Measurements from ENCODE around the gene GNAO1. TPM values are rescaled to one million over a fixed set of nuclear protein-coding genes. Genes with fewer than 3 reads are reported as not detected.
A peak's percentile ranks its signal among the peaks of the same experiment; 100 is the strongest.

Gene GNAO1
- total and polyA plus RNA-seq, 2 of the 13 experiments (the other 11 are each of a cell fraction or from before 2014, with no cell fraction given), result not detected

- H3K4me3 ChIP-seq (replicated peaks in 1 of 3; ENCODE audit: insufficient read depth in 1 of 3, low read depth in 2 of 3, low read length in 3 of 3), result no peak overlapping the region
- no peak overlapping the region for H3K27ac ChIP-seq (ENCODE audit: extremely low read length, insufficient read depth, low read length)
- no peaks in the 10 kb centered on the region for H3K36me3 ChIP-seq (replicated peaks in 1 of 2; ENCODE audit: control insufficient read depth in 1 of 2, insufficient read depth in 2 of 2, low read length in 2 of 2)
- H2AFZ ChIP-seq (ENCODE audit: low read length), result no peak overlapping the region
- ATAC-seq, result no peak
- no peak overlapping the region for H3K4me2 ChIP-seq (ENCODE audit: low read depth, low read length)
- BruUV-seq (replicated peaks), result no TSS peak
- H3K79me2 ChIP-seq (ENCODE audit: insufficient read depth, low read length), result no peaks in the 10 kb centered on the region
- no peak overlapping the region for H3K9ac ChIP-seq (ENCODE audit: insufficient read depth, low read depth, low read length)
- no peaks in the 10 kb centered on the region for H4K20me1 ChIP-seq (ENCODE audit: insufficient read depth, low read length)
- peaks cover 0 to 5% of the 10 kb centered on the region in 2 experiments; a peak in 2 of 5 replicates for H3K27me3 ChIP-seq (ENCODE audit: control insufficient read depth in 1 of 2, insufficient read depth in 2 of 2, low read length in 2 of 2)
- CTCF ChIA-PET (ENCODE audit: low intra/inter-chr PET ratio, low total read pairs), result no interaction called here
- intact Hi-C loops (cut with micrococcal nuclease; ENCODE audit: unreplicated experiment), result no loop called here
- no peak for DNase-seq (ENCODE audit: low spot score)
- in situ Hi-C loops (cut with HindIII; ENCODE audit: extremely low pct_ligation_motif_present, low pct_unique_long_range_greater_than_20kb), result no loop called here
- POLR2A ChIA-PET, result interaction anchor here (0.7 kb wide), 1 partner anchor 94 kb away, joined by 3 read pairs; no protein-coding TSS in a partner anchor
- whole genome bisulfite sequencing (ENCODE audit: low lambda C conversion rate), result 0% methylated on average over 1 of the region's 1 CpG
- TF ChIP-seq CHCHD3 (CRISPR knock-in tag; IDR thresholded peaks at IDR 0.05) (no peak), AGO1 (IDR thresholded peaks at IDR 0.05; ENCODE audit: low read depth, low read length, poor library complexity, severe bottlenecking) (no peak), ZNF629 (CRISPR knock-in tag; conservative IDR thresholded peaks at IDR 0.05) (peak; percentile 79)
- H3K9me3 ChIP-seq (ENCODE audit: low read length), result no peaks in the 10 kb centered on the region
- H3K4me1 ChIP-seq (ENCODE audit: insufficient read depth, low read length), result no peaks in the 10 kb centered on the region
- no peak for FAIRE-seq
These were observed 15.7 kb downstream of the GNAO1 start for GRCh38 chr16:56206951-56207350.

DNA sequence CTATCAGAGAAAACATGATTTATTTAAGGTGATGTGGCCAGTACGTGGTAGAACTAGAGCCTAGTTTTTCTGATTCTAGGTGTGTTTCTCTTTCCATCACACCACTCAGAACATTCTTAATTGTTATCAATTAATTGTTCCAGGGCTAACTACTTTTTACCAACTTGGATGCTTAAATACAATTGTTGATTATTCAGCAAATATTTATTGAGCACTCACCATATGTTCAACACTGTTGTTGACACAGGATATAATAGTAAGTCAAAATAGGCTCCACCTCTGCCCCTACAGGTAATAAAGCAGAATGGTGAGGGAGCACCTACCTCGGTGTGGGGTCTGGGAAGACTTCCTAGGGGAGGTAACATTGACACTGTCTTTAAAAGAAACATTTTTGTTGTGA is 16.1 kb downstream of the GNAO1 start:
- no peaks in the 10 kb centered on the region for H3K4me1 ChIP-seq (ENCODE audit: insufficient read depth, low read length)
- no peak for FAIRE-seq
- H3K36me3 ChIP-seq (replicated peaks in 1 of 2; ENCODE audit: control insufficient read depth in 1 of 2, insufficient read depth in 2 of 2, low read length in 2 of 2), result no peaks in the 10 kb centered on the region
- H3K4me3 ChIP-seq (replicated peaks in 1 of 3; ENCODE audit: insufficient read depth in 1 of 3, low read depth in 2 of 3, low read length in 3 of 3), result no peak overlapping the region
- H3K27ac ChIP-seq (ENCODE audit: extremely low read length, insufficient read depth, low read length), result no peak overlapping the region
- intact Hi-C loops (cut with micrococcal nuclease; ENCODE audit: unreplicated experiment), result no loop called here
- 1% methylated on average over 2 of the region's 2 CpGs for WGBS (ENCODE audit: low lambda C conversion rate)
- CTCF ChIA-PET (ENCODE audit: low intra/inter-chr PET ratio, low total read pairs), result no interaction called here
- H4K20me1 ChIP-seq (ENCODE audit: insufficient read depth, low read length), result no peaks in the 10 kb centered on the region
- in situ Hi-C loops (cut with HindIII; ENCODE audit: extremely low pct_ligation_motif_present, low pct_unique_long_range_greater_than_20kb), result no loop called here
- no peak overlapping the region for H3K4me2 ChIP-seq (ENCODE audit: low read depth, low read length)
- no peak overlapping the region for H3K9ac ChIP-seq (ENCODE audit: insufficient read depth, low read depth, low read length)
- no peak for DNase-seq (ENCODE audit: low spot score)
- POLR2A ChIA-PET, result no interaction called here
- no peak overlapping the region for H2AFZ ChIP-seq (ENCODE audit: low read length)
- BruUV-seq (replicated peaks), result no TSS peak
- H3K9me3 ChIP-seq (ENCODE audit: low read length), result no peaks in the 10 kb centered on the region
- no peak for ATAC-seq
- peaks cover 0 to 8% of the 10 kb centered on the region in 2 experiments; a peak in 2 of 5 replicates for H3K27me3 ChIP-seq (ENCODE audit: control insufficient read depth in 1 of 2, insufficient read depth in 2 of 2, low read length in 2 of 2)
- no peaks in the 10 kb centered on the region for H3K79me2 ChIP-seq (ENCODE audit: insufficient read depth, low read length)
- TF ChIP-seq ZNF207 (IDR thresholded peaks at IDR 0.05; ENCODE audit: borderline replicate concordance) (no peak), MAFF (IDR thresholded peaks at IDR 0.05; ENCODE audit: low read depth, low read length) (peak; percentile 48; the same call in 1 of the 2 replicates), ZNF660 (CRISPR knock-in tag; IDR thresholded peaks at IDR 0.05; ENCODE audit: borderline replicate concordance, low read depth) (no peak), RNF2 (conservative IDR thresholded peaks at IDR 0.05; ENCODE audit: low read depth) (no peak), CC2D1A (CRISPR knock-in tag; IDR thresholded peaks at IDR 0.05) (no peak), MNT (IDR thresholded peaks at IDR 0.05) (no peak), ZNF326 (CRISPR knock-in tag; IDR thresholded peaks at IDR 0.05; ENCODE audit: borderline replicate concordance) (no peak), CBX5 (CRISPR knock-in tag; IDR thresholded peaks at IDR 0.05; ENCODE audit: borderline replicate concordance) (no peak), ZNF354B (CRISPR knock-in tag; IDR thresholded peaks at IDR 0.05) (no peak), MAFK (conservative IDR thresholded peaks at IDR 0.05 in 1 of 2, IDR thresholded peaks at IDR 0.05 in 1 of 2; ENCODE audit: low read length in 2 of 2) (peak; percentile 56 to 64), ZFP36 (IDR thresholded peaks at IDR 0.05; ENCODE audit: borderline replicate concordance, low read depth, low read length, partially characterized antibody) (no peak)
- TF ChIP-seq, protein P1, sequence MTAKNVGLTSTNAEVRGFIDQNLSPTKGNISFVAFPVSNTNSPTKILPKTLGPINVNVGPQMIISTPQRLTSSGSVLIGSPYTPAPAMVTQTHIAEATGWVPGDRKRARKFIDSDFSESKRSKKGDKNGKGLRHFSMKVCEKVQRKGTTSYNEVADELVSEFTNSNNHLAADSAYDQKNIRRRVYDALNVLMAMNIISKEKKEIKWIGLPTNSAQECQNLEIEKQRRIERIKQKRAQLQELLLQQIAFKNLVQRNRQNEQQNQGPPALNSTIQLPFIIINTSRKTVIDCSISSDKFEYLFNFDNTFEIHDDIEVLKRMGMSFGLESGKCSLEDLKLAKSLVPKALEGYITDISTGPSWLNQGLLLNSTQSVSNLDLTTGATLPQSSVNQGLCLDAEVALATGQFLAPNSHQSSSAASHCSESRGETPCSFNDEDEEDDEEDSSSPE (CRISPR knock-in tag; IDR thresholded peaks at IDR 0.05), result no peak

All from HepG2 (cell line).